HG02678 (cell line): ENCODE results near the gene WFDC6.
"Not testable (repeated sequence)": the region's sequence is repeated elsewhere in the genome, so short reads cannot be mapped to it uniquely, and the experiment has no call there.

Source experiments
- ATAC-seq: cut with Tn5 transposase; IDR thresholded peaks from one replicate; pipeline ENCODE4 v1.9.1; 2021; ENCODE audit warnings: mild to moderate bottlenecking, moderate library complexity; ENCODE audit not compliant: unreplicated experiment

WFDC6 gene

DNA sequence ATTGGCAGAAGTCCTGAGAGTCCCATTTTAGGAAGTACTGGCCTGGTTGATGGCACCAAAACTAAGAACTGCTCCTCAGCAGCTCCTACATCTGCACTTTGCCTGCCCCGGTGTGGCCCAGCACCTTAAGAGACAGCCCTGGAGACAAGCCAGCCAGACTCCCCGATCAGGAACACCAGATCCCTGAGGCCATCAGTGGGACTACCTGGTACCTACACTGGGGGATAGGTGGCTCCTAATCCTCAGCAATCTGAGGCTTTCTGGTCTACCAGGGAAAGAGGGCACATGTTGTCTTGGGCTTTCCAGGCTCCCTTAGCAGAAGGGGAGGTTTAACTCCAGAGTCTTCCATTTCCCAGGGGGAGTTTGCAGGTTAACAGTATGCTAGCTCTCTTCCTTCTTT lies at the start of gene WFDC6:
TSS of gene WFDC6 (minus strand) at position 101 of the 400 bp plus-strand sequence. CDS start at position 26, 75 bp downstream.
- ATAC-seq: no peak

DNA sequence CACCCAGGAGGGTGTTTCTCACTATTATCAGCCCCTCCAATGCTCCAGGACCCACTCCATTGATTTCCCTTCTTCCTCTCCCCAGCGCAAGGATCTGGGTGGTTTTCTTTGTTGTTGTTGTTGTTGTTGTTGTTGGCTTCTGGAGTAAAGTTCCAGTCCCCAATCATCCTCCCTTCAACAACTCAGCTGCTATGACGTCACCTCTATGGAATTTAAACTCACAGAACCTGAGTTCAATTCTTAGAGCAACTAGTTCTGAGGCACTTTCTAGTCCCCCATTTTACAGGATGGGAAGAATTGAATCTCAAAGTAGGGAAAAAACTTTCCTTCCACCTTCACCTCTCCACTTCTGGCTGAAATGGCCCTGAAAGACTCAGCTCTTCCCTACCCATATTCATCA lies 49.5 kb upstream of the WFDC6 start:
- no peak for ATAC-seq

DNA sequence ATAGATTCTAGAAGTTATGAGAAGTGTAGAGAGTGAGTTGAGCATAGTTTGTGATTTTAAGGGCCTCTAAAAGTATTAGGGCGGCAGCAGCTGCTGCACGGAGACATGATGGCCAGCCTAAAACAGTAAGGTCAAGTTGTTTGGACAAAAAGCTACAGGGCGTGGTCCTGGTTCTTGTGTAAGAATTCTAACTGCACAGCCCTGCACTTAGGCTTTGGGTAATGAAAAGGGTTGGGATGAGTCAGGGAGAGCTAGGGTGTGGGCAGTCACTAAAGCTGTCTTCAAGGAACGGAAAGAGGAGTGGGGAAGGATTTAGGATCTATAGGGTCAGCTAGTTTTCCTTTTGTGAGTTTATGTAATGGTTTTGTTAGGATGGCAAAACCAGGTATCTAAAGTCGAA lies 46.7 kb upstream of the WFDC6 start:
- ATAC-seq: not testable (repeated sequence)

DNA sequence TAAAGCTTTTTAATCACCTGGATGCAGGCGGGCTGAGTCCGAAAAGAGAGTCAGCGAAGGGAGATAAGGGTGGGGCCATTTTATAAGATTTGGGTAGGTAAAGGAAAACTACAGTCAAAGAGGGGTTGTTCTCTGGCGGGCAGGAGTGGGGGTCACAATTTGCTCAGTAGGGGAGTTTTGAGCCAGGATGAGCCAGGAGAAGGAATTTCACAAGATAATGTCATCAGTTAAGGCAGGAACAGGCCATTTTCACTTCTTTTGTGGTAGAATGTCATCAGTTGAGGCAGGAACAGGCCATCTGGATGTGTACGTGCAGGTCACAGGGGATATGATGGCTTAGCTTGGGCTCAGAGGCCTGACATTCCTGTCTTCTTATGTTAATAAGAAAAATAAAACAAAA lies 45.0 kb upstream of the WFDC6 start:
- ATAC-seq: not testable (repeated sequence)

DNA sequence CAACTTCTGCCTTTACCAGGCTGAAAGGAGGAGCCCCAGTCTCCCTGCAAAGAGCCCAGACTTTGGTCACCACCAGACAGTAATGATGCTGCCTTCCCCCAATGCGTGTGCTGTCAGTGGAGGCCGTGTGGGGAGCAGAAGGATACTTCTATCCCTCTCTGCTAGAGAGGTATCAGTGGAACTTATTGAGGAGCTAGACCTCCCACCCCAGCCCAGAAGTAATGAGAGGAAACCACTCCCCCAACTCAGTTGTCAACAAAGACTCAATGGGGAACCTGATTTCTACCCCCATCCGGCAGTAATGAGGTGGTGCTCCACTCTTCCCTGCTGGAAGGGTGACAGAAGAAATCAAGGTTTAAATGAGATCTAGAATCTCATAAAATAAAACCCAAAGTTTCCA lies 44.2 kb upstream of the WFDC6 start:
- ATAC-seq: no peak

DNA sequence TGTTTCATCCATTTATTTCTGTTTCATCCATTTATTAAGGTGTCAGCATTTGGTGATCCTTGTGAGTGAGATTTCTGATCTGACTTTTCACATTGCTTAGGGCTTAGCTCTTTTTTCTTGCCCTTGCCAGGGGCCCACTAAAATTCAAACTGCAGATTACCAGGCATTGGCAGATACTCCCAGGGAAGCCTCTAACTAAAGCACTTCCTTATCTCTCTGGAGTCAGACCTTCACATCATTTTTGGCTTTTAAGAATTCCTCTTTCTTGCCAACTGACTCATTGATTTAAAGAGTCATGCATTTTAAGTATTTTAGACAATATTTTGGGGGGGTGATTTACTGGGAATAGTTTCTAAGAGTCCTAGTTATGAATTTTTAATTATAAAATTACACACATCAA lies 42.4 kb upstream of the WFDC6 start:
- ATAC-seq: no peak

DNA sequence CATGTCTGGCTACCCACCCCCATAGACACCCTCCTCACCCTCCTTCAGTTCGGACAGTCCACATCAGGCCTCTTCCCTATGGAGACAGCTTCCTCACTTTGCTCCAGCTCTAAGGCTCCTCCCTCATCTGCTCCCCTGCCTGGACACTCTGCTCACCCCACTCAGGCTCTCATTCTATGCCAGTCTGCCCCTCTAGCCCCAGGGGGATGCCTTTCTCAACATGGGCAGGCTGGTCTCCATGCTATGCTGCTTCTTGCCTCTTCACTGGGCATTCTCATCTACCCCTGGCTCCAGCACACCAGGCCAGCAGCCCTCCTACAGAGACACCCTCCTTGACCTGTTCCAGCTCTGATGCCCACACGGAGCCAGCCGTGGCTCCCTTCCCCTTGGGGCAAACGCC lies 39.9 kb upstream of the WFDC6 start, which contains the start of gene WFDC8:
TSS of gene WFDC8 (minus strand) at position 101 of the 400 bp plus-strand sequence. CDS start at position 64, 37 bp downstream.
- ATAC-seq: no peak

DNA sequence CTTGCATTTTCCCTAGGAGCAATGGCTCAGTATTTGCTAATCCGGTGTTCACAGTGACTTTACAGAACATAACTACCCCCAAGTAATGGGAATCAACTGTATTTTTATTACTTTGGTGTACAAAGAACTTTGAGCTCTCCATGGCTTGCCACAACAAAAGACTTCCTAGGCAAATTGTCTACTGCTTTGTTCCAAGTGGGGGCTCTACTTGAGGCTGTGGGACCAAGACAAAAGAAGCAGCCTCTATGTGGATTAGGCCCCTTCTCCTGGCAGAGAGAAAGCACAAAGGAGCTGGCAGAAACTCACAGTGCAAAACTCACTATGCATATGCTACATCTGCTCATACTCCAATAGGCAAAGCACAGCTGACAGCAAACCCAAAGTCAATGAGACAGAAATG lies 38.9 kb upstream of the WFDC6 start:
- no peak for ATAC-seq

DNA sequence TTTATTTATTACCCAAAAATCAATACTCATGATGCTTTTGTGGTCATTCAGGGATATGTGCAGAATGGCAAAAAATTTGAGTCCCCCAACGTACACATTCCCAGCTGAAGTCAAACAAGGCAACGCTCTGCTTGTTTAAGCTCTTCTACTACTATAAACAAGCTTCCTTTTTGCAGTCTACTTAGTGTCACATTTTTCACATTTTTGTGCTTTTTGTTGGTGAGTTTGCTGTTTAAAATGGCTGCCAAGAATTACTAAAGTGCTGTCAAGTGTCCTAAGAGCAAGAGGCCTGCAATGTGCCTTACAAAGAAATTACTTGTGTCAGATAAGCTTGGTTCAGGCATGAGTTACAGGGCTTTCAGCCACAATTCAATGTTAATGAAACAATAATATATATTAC lies 37.7 kb upstream of the WFDC6 start:
- ATAC-seq: no peak

DNA sequence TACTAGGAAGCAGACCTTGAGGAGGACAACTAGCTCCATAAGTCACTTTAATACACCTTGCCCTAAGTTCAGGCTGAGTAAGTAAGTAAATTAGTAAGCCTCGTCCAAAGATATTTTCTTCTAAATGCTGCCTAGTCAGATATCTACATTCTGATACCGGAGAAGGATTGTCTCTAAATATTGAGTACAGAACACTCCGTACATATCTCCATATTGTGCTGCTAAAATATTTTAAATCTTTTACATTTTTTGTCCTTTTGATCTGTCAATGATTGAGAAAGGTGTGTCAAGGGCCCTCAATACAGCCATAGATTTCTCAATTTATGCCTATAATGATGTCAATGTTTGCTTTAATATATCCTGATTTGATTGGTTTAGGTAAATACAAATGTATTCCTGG lies 36.6 kb upstream of the WFDC6 start:
- ATAC-seq: no peak

DNA sequence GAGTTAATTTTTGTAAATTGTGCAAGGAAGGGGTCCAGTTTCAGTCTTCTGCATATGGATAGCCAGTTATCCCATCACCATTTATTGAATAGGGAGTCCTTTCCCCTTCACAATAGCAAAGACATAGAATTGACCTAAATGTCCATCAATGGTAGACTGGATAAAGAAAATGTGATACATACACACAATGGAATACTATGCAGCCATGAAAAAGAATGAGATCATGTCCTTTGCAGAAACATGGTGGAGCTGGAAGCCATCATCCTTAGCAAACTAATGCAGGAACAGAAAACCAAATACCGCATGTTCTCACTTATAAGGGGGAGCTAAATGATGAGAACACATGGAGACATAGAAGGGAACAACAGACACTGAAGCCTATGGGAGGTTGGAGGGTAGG lies 30.4 kb upstream of the WFDC6 start:
- not testable (repeated sequence) for ATAC-seq

DNA sequence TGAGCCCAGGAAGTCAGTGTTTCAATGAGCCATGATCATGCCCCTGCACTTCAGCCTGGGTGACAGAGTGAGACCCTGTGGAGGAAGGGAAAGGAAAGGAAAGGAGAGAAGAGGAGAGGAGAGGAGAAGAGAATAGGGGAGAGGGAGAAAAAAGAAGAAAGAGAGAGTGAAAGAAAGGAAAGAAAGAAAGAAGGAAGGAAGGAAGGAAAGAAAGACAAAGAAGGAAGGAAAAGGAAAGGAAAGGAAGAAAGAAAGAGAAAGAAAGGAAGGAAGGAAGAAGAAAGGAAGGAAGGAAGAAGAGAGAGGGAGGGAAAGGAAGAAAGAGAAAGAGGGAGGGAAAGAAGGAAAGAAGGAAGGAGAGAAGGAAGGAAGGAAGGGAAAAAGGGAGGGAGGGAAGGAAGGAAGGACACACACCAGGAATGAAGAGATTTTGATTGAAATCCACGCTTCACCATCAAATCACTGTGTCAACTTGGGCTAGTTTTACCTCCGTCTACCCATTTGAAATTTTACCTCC lies 25.5 kb upstream of the WFDC6 start:
- no peak for ATAC-seq

DNA sequence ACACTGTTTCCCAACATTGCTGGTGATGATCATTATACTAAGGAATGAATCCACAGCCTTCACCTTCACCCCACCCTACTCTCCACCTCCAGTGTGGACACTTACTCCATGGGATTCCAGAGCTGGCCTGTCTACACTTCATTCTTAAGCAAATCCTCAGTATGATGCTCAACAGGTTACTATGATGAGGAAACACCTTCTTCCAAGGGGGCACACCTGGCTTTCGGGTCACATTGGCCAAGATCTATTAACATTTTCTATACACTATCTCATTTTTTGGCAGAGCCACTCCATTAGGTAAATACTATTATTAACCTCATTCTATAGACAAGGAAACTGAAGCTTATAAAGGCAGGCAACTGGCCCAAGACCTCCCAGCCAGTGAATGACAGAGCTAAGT lies 15.9 kb upstream of the WFDC6 start:
- ATAC-seq: no peak

DNA sequence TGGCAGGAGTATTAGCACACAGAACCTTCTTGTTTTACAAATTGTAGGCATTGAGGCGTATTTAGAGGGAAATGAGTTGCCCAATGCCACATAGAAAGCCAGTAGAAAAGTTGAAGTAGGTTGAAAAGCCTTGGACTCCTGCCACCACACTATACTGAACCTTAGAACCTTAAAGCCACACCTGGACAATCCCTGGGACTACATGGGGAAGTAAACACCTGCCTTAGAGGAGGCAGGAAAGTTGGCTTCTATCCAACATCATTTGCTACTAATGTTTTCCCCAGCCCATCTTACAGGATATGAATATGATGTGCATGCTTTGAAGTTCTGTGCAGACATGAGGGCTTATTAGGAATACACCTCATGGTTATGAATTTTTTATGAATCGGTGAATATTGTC lies 13.2 kb upstream of the WFDC6 start:
- ATAC-seq: no peak

DNA sequence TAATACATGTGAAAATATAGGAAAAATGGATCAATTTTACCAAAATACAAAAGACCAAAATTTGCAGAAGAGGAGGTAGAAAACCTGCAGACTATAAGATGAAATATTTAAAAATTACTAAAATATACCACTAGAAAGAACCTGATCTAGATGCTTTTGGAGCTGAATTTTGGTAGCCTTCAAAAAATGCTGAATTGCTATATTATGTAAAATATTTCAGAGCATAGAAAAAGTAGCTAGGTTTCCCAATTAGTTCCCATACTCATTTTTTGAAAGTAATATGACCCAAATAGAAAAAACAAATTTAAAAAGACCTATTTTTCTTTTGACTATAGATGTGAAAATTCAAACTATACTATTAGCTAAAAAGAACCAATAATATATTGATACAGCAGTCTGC lies 11.5 kb upstream of the WFDC6 start:
- ATAC-seq: no peak

DNA sequence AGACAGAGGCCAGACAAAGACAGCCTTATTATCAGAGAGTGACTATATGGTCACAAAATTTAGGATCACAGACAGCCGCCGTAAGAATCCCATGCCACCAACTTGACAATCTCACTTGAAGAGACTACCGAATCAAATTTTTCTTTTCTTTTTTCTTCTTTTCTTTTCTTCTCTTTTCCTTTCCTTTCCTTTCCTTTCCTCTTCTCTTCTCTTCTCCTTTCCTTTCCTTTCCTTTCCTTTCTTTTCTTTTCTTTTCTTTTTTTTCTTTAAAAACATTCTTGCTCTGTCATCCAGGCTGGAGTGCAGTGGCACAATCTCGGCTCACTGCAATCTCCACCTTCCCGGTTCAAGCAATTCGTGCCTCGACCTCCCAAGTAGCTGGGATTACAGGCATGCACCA lies 9.1 kb upstream of the WFDC6 start:
- no peak for ATAC-seq

DNA sequence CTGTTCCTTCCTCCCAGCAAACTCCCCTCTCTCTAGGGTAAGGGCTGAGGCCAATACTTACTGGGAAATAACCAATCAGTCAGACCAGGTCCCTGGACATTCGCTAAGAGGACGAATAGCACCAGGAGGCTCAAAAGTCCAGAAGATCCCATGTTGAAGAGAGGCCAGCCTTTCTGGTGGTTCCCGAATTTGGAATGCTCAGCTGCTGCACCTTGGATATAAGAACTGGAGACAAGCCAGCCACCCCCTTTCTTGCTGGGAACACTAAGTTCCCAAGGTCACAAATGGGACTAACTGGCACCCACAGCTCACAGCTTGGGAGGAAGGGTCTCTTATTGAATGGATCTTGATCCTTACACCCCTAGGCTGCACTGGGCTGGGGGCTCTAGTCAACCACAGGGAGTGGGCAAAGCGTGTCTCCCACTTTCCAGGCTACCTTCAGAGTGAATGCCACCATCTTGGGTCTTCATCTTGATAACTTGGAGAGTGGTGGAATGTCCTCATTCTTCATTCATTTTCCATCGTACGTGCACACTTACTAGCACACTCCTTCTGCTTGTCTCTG lies 8.0 kb upstream of the WFDC6 start, which contains the start of gene EPPIN:
TSS of gene EPPIN (minus strand) at position 196 of the 565 bp plus-strand sequence. CDS start at position 152, 44 bp downstream.
- ATAC-seq: no peak

DNA sequence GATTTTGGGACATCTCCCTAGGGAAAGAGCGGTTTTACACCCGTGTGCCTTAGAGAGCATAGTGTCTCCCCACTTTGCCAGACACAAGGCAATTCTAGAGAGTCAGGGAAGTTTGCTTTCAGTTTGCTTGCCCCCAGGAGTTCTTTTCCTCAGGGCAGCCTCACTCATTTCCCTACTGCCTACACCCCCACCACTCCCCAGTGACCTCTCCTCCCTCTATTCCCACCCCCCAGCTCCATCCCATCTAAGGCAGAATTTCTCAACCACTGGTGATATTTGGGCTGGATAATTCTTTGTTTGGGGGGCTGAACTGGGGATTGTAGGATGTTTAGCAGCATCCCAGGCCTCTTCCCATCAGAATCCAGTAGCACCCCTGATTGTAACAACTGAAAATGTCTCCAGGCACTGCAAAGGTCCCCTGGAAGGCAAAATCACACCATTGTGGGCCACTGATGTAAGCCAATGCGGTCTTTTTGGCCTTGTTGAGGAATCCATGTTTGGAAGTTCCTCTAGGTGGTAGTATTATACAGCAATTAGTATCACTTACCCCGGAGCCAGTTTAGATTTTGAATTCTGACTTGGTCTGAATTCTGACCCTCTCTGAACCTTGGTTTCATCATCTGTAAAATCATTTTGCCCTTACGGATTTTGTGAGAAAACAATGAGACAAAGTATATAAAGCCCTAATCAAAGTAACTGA lies 6.6 kb upstream of the WFDC6 start:
- no peak for ATAC-seq

DNA sequence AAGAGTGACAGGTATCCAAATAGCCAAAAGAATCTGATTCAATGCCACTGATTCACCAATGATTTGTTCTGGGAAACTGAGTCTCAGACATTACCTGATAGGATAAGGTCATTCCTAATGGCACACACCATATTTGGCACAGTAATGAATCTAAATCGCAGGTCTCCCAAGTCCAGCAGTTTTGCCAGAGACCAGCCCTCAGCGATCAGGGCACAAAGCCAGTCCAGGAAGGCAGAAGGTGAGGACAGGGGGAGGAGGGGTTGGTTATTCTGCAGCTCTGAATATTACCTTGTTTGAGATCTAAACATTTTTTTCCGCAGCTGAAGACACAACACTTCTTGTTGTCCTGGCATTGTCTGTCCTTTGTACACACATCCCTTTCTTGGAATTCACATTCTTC lies 6.1 kb upstream of the WFDC6 start:
- ATAC-seq: no peak

DNA sequence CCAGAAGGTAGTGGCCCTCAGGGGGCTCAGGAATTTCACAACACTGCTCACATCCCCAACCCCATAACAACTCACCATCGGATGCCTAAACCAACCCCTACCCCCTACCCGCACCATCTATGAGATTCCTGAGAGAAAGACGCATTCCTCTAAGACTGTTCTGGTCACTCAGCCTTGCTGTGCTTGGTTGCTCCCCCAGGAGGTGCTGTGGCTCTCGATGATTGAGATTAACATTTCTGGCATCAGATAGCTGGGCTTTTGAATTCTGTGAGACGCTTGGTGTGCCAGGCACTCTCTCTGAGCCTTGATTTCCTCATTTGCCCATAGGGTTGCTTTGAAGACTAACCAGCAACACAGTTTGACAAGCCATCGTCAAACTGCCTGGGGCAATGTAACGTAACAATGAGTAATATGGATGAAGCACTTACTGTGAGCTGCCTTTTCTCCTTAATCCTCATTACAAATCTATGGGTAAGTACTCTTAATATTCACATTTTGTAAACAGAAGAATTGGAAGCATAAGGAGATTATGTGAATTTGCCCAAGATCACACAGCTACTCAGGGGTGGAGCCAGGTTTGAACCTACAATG lies 978 bp downstream of the WFDC6 start:
- ATAC-seq: no peak

DNA sequence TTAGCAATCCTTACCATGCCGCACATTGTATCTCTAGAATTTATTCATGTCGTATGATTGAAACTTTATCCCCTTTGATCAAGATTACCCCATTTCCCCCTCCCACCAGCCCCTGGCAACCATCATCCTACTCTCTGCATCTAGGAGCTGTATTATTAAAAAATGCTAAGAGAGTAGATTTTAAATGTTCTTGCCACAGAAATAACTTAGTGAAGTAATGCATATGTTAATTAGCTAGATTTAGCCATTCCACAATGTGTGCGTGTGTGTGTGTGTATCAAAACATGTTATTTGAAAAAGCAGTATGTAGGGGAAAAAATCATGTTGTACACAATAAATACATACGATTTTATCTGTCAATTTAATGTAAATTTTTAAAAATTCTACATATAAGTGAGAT lies 12.0 kb downstream of the WFDC6 start:
- no peak for ATAC-seq

DNA sequence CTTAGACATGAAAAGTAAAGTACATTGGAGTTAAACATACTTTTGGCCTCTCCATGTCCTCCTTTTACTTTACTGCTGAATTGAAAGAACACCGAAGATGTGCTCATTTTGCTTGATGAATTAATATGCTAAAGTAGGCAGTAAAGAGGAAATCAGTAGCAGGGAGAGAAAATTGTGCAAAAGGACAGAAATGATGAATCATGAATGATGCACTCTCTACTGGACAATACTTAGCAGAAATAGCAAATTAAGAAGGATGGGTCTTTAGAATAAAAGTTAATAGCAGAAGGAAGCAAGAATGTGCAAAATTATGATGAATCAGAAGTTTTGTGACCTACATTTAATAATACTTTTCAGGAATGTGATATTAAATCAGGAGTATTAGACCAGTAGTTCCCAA lies 15.5 kb downstream of the WFDC6 start:
- no peak for ATAC-seq
